Endodermal cell (in vitro differentiated cells): ENCODE data around the gene PCP4L1. TPM values are rescaled to one million over a fixed set of nuclear protein-coding genes. Genes with fewer than 3 reads are reported as not detected.

Source experiments
- DNase-seq: peaks from one replicate; pipeline ENCODE4 v3.0.0-alpha.2; 2017
- H3K27ac ChIP-seq: 2 replicates; pipeline ENCODE4 v1.5.1; 2013; ENCODE audit warnings: mild to moderate bottlenecking, low read depth, low read length, moderate library complexity
- H3K27me3 ChIP-seq: 2 replicates; pipeline ENCODE4 v1.6.1; 2013; ENCODE audit warnings: mild to moderate bottlenecking, low read length, moderate library complexity; ENCODE audit not compliant: insufficient read depth, control insufficient read depth, poor library complexity, severe bottlenecking
- H3K36me3 ChIP-seq: 2 replicates; pipeline ENCODE4 v1.7.0; 2013; ENCODE audit warnings: mild to moderate bottlenecking, low read length, moderate library complexity; ENCODE audit not compliant: control insufficient read depth, insufficient read depth
- H3K4me1 ChIP-seq: one replicate; pipeline ENCODE4 v1.7.0; 2013; ENCODE audit warnings: low read length; ENCODE audit not compliant: control insufficient read depth, insufficient read depth
- H3K4me3 ChIP-seq: 2 replicates; pipeline ENCODE4 v1.5.1; 2013; ENCODE audit warnings: mild to moderate bottlenecking, low read length, moderate library complexity
- H3K9ac ChIP-seq: 2 replicates; pipeline ENCODE4 v1.6.1; 2013; ENCODE audit warnings: mild to moderate bottlenecking, low read length, moderate library complexity; ENCODE audit not compliant: poor library complexity, severe bottlenecking; ENCODE audit errors: extremely low read depth
- H3K9me3 ChIP-seq: 2 replicates; pipeline ENCODE4 v1.6.1; 2013; ENCODE audit warnings: mild to moderate bottlenecking, low read length, moderate library complexity; ENCODE audit not compliant: control insufficient read depth
- H3K27ac Mint-ChIP-seq: 2 replicates; pipeline ENCODE4 v1.8.0; 2020; ENCODE audit warnings: mixed read lengths
- H3K27me3 Mint-ChIP-seq: 2 replicates; pipeline ENCODE4 v1.8.0; 2021; ENCODE audit warnings: mild to moderate bottlenecking, mixed read lengths; ENCODE audit not compliant: insufficient read depth
- H3K36me3 Mint-ChIP-seq: 2 replicates; pipeline ENCODE4 v1.8.0; 2020; ENCODE audit warnings: low read depth, mixed read lengths
- H3K4me1 Mint-ChIP-seq: 2 replicates; pipeline ENCODE4 v1.8.0; 2020; ENCODE audit warnings: mixed read lengths
- H3K4me3 Mint-ChIP-seq: 2 replicates; pipeline ENCODE4 v1.8.0; 2020; ENCODE audit warnings: mild to moderate bottlenecking, moderate library complexity, mixed read lengths
- H3K9me3 Mint-ChIP-seq: 2 replicates; pipeline ENCODE4 v1.8.0; 2020; ENCODE audit warnings: mild to moderate bottlenecking, mixed read lengths
- CTCF ChIP-seq: fragments of 200-600 bp; sonication (generic); conservative IDR thresholded peaks from 2 replicates; pipeline ENCODE4 v1.5.0; 2021; ENCODE audit warnings: antibody characterized with exemption, mild to moderate bottlenecking
- WGBS, 2 experiments: methylation state at CpG; one replicate each; pipeline versions ENCODE4 v1.1.5 to v1.1.7; 2013; ENCODE audit warnings: missing lambda C conversion rate in 2 of 2, mixed read lengths in 1 of 2; ENCODE audit not compliant: insufficient coverage in 1 of 2, insufficient read length in 1 of 2; 5-methylcytosine and 5-hydroxymethylcytosine counted together
- long read RNA-seq, 4 experiments: library from polyadenylated mRNA in 2 of 4; library from RNA in 1 of 4; library from capped mRNA in 1 of 4; stranded (forward) in 3 of 4; unstranded in 1 of 4; transcript quantifications; one replicate each; pipeline ENCODE4 v2.0.0, GENCODE V29; 2020 to 2021; ENCODE audit warnings: inconsistent platforms in 1 of 4
- polyA plus RNA-seq, 2 experiments: library from polyadenylated mRNA; stranded (reverse); fragments of 50-300 nt; gene quantifications; one replicate each; pipeline ENCODE4 v1.2.3, GENCODE V29; 2013
- total RNA-seq, 2 donors: library from RNA; stranded (reverse); fragmentation: NEBNext Ultra II Directional in 1 of 2; extraction: Animal tissue kit (Norgen Biotek cat#: 25700) in 1 of 2; gene quantifications; 2 replicates in 1 of 2; 3 replicates in 1 of 2; pipeline ENCODE4 v1.2.1, GENCODE V29; 2021

The PCP4L1 gene
- total RNA-seq = 10 to 100 TPM in 1 of 2 donors, 1 to 10 TPM in 1; 4.0 to 11.3 TPM
- not detected for polyA plus RNA-seq (2013, experiment 1 of 2)
- polyA plus RNA-seq (2013, experiment 2 of 2) = 0.33 TPM
- long read RNA-seq, experiment 1, partial matches to known transcripts = 0 of 3 reads
- long read RNA-seq, experiment 1, other reads (novel, unspliced or antisense) = 0 of 3 reads
- long read RNA-seq, experiment 2, partial matches to known transcripts = 0 of 6 reads
- long read RNA-seq, experiment 2, other reads (novel, unspliced or antisense) = 3 of 6 reads
- long read RNA-seq, experiment 3, transcript PCP4L1-201 (3 exons, 1,424 nt) = major isoform, 27 of 28 reads
- long read RNA-seq, experiment 3, partial matches to known transcripts = 0 of 28 reads
- long read RNA-seq, experiment 3, other reads (novel, unspliced or antisense) = 1 of 28 reads
- long read RNA-seq, experiment 4, partial matches to known transcripts = 0 of 2 reads
- long read RNA-seq, experiment 4, other reads (novel, unspliced or antisense) = 0 of 2 reads

GRCh38 chr1:161258439-161259344, at the start of gene PCP4L1:
Gene PCP4L1 (plus strand): TSS chr1:161258745. CDS start chr1:161258975, 230 bp downstream.
- peak within 1 kb of the TSS; percentile 77 for H3K4me3 ChIP-seq
- no peak within 1 kb of the TSS for H3K27ac ChIP-seq
- peaks cover 59% of the 10 kb centered on the region for H3K27me3 Mint-ChIP-seq
- H3K36me3 Mint-ChIP-seq = peaks cover 7% of the 10 kb centered on the region
- H3K27ac Mint-ChIP-seq = no peak within 1 kb of the TSS
- H3K36me3 ChIP-seq = no peaks in the 10 kb centered on the region
- peak; percentile 94 for DNase-seq
- H3K4me1 ChIP-seq = peaks cover 4% of the 10 kb centered on the region
- TF ChIP-seq CTCF = peak; percentile 20
- H3K4me1 Mint-ChIP-seq = peaks cover 37% of the 10 kb centered on the region
- H3K4me3 Mint-ChIP-seq = peak within 1 kb of the TSS; percentile 58
- WGBS, 2 experiments = 6 to 8% methylated on average over 27 to 62 of the region's 62 CpGs
- peaks cover 26% of the 10 kb centered on the region for H3K9me3 ChIP-seq
- H3K9me3 Mint-ChIP-seq = peaks cover 26% of the 10 kb centered on the region
- H3K27me3 ChIP-seq = peaks cover 38% of the 10 kb centered on the region
- no peak within 1 kb of the TSS for H3K9ac ChIP-seq

- peaks cover 73% of the 10 kb centered on the region for H3K36me3 Mint-ChIP-seq
Measured at GRCh38 chr1:161209790-161210409, 48.6 kb upstream of the PCP4L1 start.

More at GRCh38 chr1:161209790-161210409, 48.6 kb upstream of the PCP4L1 start:
- no peaks in the 10 kb centered on the region for H3K9me3 ChIP-seq
- H3K27me3 ChIP-seq = no peaks in the 10 kb centered on the region
- H3K27me3 Mint-ChIP-seq = no peaks in the 10 kb centered on the region
- no peaks in the 10 kb centered on the region for H3K4me1 ChIP-seq
- TF ChIP-seq CTCF = peak; percentile 93
- no peaks in the 10 kb centered on the region for H3K9me3 Mint-ChIP-seq
- peaks cover 7% of the 10 kb centered on the region for H3K4me1 Mint-ChIP-seq
- H3K4me3 Mint-ChIP-seq = no peak overlapping the region
- H3K27ac ChIP-seq = no peak overlapping the region
- H3K4me3 ChIP-seq = no peak overlapping the region
- WGBS, 2 experiments = 51 to 62% methylated on average over 4 to 11 of the region's 11 CpGs
- peaks cover 79% of the 10 kb centered on the region for H3K36me3 ChIP-seq
- peak overlapping the region; percentile 71 for H3K27ac Mint-ChIP-seq
- peak; percentile 95 for DNase-seq
- H3K9ac ChIP-seq = no peak overlapping the region
